HG03457 (cell line): ENCODE data around the gene OR2A42.
"Not testable (repeated sequence)": the region's sequence is repeated elsewhere in the genome, so short reads cannot be mapped to it uniquely, and the experiment has no call there.

Source experiments
- ATAC-seq: cut with Tn5 transposase; IDR thresholded peaks from one replicate; pipeline ENCODE4 v1.9.1; 2021; ENCODE audit warnings: moderate number of reproducible peaks; ENCODE audit not compliant: unreplicated experiment

The OR2A42 gene, protein sequence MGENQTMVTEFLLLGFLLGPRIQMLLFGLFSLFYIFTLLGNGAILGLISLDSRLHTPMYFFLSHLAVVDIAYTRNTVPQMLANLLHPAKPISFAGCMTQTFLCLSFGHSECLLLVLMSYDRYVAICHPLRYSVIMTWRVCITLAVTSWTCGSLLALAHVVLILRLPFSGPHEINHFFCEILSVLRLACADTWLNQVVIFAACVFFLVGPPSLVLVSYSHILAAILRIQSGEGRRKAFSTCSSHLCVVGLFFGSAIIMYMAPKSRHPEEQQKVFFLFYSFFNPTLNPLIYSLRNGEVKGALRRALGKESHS

DNA sequence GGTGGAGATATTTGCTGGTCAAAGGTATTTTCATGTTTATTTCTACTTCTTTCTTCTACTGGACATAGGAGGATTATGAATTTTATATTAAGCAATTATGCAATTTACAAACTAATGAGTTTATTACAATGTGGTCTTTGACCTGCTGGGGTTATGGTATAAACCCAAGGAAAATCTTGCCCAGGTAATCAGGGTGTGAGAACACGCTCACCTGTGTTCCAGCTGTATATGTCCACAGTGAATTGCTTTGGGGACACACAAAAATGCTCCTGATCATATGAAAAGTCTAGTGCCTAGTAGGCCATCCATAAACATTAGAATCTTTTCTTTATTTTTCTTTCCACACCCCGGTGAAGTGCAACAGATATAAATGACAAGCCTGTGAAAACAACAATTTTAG is at the start of gene OR2A42:
Gene OR2A42, minus strand, starts transcription at position 241 of the 400 bp plus-strand sequence. CDS start 6,762 bp downstream, outside the sequence.
- not testable (repeated sequence) for ATAC-seq

DNA sequence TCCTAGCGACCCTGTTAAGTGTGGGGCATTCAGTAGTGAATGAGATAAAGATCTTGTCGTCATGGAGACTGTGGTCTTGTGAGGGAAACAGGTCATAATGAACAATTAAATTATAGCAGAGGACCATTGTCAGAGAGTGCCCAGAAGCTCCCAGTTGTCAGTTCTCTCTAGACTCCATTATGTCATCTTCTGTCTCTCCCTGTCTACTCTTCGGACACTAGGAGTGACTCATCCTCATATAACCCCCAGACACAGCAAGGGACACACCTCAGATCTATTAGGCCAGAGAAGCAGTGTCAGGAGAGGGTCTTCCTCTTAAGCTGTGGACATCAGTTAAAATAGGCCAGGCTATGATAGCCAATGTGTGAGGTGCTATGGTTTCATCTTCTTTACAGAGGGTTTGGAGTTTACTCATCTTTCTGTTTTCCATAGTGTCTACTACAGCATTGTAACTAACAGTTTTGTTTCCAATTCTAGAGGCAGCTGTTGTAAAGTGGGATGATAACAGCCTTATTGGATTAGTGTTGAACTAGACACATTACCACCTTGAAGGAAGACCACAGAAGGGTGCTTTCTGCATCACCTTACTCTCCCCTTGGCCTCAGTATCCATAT is 47.9 kb upstream of the OR2A42 start:
- not testable (repeated sequence) for ATAC-seq

DNA sequence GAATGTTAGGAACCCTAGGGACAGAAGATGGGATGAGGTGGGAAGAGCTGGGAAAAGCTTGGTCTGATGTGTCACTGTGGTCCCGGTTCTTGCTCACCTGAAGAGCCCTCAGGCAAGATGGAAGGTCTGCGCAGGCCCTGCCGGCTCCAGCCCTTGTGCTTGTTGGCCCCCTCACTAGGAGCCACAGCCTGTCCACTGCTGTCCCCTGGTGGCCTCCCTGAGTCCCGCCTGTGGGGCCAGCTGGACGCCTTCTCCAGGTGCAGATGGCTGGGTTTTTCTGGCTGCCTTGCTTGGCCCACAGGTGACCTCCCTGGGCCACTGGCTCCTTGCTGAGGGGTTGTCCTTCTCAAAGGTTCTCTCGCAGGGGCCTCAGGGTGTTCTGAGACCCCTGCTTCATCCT is 44.3 kb upstream of the OR2A42 start:
- not testable (repeated sequence) for ATAC-seq

DNA sequence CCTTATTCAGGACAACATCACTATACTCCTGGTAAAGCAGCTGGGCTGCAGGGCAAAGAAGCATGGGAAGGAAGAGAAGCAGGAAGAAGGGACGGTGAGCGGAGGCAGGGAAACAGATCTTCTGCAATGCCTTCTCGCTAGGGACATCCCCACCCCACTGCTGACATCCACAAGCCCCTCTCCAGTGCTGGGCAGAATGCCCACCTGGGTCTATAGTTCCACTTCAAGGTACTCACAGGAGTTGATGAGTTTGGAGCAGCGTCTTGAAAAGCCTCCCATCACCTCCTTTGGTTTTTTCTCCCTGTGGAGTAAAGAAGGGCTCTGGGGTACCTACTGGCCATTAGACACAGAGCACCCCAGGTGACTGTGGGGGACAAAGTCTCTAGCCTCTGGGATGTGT is 43.1 kb upstream of the OR2A42 start:
- not testable (repeated sequence) for ATAC-seq

DNA sequence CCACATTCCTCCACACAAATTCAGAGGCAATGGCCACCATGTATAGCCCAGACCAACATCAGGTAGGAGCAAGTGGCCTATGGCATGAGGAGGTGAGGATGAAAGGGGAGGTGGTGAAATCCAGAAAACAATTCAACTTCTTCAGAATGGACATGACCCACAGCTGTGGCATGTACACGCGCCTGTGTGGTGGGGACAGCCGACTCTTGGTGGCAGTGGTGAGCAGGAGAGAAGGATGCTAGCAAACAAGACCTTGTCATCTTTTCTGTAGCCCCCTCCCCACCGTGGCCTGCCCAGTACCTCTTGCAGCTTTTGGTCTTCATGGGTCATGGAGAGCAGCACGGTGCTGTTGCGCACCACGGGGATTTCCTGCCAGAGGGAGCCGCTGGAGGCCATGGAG is 42.6 kb upstream of the OR2A42 start:
- not testable (repeated sequence) for ATAC-seq

DNA sequence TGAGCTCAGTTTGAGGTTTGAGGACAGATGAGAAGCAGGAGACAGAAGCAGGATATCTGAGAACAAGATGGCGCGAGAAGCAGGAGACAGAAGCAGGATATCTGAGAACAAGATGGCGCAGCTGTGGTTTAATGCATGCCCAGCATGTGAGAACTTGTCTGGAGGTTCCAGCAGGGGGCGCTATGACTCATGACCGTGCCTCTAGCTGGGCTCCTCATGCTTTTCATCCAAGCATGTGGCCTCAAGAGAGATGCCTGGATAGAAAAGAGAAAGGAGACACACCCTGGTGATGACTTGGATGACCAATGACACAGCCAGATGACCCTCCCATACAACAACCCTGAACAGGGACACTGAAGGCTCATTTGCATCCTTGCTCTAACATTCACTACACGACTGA is 40.6 kb upstream of the OR2A42 start:
- ATAC-seq, result not testable (repeated sequence)

DNA sequence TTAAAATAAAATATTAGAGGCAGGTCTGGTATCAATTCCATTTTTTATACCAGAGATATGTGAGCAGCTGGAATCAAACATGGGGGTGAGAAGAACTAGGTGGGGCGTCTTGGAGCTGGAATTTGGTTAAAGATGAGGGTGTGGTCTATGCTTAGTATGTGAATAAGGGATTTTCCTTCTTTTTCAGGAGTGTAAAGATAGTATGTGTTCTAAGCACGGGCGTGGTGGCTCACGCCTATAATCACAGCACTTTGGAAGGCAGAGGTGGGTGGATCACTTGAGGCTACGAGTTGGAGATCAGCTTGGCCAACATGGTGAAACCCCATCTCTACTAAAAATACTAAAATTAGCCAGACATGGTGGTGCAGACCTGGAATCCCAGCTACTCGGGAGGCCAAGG is 35.9 kb upstream of the OR2A42 start:
- not testable (repeated sequence) for ATAC-seq

DNA sequence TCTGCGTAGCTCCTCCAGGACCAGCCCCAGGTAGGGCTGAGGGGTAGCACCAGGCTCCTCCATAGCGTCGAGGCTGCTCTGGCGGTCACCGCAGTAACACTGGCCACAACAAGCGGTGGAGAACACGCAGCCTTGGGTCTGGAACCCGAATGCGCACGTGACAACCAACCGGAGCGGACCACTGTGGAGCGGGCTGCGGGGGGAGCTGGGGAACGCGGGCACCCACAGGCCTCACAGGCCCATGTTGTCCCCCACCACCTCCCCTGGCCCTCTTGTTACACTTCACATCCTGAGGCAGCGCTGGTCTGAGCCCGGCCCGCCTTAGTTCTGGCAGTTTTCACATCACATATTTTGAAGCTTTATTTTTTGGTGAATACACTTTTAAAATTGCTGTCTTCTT is 29.8 kb upstream of the OR2A42 start, which contains the start of gene CTAGE8:
Gene CTAGE8, minus strand, starts transcription at position 101 of the 400 bp plus-strand sequence. Its CDS starts 38 bp downstream, at position 63.
- not testable (repeated sequence) for ATAC-seq

DNA sequence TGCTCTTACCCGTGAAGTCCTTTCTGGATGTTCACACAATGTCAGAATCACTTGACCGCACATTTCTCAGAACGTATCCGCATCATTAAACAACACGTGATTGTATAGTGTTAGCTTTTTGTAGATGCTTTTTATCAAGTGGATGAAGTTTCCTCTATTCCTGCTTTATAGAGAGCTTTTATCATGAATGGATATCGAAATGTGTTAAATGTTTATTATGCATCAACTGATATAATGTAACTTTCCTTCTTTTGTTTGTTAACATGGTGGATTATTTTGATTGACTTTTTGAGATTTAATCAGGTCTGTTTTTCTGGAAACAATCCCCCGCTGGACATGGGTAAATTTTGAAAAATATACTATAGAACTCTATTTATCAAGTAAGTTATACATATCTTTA is 25.3 kb upstream of the OR2A42 start, which contains the start of gene OR2A7:
Gene OR2A7, minus strand, starts transcription at position 101 of the 400 bp plus-strand sequence. CDS start 5,164 bp downstream, outside the sequence.
- ATAC-seq, result not testable (repeated sequence)

DNA sequence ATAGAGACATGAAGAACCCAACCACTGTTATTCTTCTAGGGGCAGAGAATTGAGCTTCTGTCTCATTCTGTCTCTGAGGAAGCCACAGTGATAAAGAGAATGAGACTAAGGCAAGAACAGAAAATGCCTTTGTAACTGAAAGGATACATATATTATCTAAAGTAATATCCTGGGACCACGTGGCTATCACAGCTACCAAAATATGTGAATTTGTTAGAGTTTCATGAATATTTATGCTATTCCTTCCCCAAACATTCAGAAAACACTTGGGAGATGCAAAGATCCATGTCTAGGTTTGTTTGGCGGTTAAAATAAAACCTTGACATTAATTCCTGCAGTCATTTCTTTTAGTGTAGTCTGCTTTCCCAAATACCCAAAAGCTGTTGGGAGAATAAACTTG is 22.7 kb upstream of the OR2A42 start:
- not testable (repeated sequence) for ATAC-seq

DNA sequence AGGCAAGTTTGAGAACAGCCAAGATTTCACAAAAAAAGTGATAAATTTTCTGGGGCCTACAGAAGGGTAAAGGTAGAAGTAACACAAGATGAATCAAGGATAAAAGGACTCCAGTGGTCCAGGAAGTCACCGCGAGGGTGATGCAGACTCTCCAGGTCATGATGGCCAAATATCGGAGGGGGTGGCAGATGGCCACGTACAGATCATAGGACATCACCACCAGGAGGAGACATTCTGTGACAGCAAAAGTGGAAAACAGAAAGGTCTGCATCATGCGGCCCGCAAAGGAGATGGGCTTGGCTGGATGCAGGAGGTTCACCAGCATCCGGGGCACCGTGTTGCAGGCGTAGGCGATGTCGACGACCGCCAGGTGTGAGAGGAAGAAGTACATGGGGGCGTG is 19.7 kb upstream of the OR2A42 start:
- not testable (repeated sequence) for ATAC-seq

DNA sequence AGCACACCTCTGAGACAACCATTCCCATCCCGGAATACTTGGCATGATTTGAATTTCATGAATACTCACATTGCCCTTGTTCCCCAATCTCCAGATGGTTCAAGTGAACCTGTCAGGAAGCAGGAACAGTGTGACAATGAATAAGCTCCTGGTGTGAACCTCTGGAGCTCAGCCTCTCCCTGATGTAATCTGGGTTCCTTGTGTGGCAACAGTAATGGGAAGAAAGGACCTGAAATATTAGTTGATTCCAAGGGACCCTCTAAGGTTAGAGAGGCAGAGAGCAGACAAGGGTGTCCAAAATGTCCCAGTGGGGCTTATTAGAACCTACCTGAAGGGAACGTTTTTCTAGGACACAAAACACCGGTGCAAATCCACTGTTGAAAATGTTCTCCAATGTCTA is 16.7 kb upstream of the OR2A42 start:
- no peak for ATAC-seq

DNA sequence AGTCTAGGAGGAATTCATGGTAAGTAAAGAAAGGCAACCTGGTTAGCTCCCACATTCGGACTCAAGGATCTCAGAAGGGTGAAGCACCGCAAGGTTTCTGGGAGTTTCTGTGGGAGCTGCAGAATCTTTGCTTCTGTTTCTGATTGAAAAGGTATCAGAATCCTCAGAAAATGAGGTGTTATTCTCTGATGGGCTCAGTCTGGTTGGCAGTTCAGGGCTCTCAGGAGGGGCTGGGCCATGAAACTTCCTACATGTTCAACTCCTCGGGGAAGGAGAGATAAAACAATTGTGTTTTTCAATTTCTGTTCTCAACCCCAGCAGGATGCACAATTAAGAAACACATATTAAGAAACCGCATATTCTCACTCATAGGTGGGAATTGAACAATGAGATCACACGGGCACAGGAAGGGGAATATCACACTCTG is 16.1 kb upstream of the OR2A42 start:
- no peak for ATAC-seq

DNA sequence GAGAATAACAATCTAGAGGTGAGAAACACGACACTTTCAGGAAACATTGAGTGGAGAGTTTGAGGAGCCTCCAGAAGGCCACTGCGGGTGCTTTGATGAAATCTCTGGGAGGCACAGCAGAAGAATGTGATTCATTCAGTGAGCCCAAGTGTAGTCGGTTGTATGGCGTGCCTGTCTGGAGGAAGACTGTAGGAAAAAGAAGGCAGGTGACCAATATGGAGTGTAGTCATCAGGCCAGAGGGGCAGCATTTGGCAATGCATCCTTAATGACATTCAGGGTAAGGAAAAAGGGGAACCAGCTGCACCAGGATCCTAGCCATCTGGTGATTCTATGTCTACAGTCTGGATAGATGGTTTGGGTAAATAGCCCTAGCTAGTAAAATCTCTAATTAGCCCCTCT is 12.9 kb upstream of the OR2A42 start:
- ATAC-seq, result not testable (repeated sequence)

DNA sequence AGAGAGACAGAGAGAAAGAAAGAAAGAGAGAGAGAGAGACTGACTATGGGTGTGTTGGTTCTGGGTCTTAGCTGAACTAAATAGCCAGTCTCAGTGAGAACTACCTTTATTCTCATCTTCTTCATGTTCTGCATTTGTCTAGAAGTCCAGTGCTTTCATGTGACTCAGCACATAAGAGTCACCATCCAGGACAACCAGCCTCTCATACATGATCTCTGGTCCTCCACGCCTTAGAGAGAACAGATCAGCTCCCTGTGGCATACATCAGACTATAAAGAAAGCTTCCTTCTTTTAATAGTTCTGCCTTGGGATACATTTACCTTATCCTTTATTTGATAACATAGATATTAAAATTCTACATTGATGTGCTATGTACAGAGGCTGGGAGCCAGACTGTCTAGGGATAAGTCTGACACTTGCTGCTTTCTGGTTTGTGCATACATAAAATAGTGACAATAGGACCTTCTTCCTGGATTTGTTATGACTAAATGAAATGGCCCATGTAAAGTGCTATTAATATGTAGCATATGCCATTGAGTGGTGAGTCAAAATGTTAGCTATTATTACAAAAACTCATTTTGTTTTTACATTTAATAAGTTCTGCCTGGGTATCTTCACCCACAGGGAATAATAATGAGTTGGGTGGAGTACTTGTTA is 8.4 kb upstream of the OR2A42 start:
- ATAC-seq, result not testable (repeated sequence)

DNA sequence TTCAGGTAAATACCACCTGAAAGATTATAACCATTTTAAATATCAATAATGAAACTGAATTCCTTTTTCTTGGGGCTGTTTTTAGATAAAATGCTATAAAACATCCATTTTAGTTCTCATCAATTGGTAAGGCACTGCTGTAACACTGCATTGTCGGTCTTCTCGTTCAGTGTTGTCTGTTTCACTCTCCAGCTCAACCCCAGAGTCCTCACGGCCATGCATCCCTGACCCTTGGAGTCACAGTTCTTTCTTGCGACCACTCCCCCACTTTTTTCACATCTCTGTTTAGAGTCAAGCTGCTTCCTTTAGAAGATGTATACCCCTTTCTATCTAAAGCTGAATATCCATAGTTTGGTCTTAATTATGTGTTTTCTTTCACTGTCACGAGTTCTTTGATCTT is 7.6 kb upstream of the OR2A42 start:
- ATAC-seq, result not testable (repeated sequence)

DNA sequence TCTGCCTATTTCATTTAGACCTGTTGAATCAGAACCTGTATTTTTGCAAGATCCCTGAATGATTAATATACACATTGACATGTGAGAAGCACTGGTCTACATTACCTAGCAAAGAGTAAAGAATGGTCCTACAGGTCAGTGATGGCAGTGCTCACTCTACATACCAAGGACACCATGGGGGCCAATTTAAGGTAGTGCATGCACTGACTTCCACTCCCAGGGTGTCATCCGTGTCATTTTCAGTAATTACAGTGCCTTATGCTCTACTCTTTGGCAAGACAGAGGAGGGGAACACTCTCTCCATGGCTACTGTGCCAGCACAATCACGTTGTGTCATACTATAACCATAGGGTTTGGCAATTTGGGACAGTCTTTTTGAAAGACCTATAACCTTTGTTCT is 6.0 kb upstream of the OR2A42 start:
- ATAC-seq, result not testable (repeated sequence)

DNA sequence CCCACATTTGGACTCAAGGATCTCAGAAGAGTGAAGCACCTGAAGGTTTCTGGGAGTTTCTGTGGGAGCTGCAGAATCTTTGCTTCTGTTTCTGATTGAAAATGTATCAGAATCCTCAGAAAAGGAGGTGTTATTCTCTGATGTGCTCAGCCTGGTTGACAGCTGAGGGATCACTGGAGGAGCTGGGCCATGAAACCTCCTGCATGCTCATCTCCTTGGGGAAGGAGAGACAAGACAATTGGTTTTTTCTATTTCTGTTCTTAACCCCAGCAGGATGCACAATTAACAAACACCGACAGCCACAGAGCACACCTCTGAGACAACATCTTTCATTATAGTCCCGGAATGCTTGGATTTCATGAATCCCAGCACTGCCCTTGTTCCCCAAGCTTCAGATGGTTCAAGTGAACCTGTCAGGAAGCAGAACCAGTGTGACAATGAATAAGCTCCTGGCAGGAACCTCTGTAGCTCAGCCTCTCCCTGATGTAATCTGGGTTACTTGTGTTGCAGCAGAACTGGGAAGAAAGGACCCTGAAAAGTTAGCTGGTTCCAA is 799 bp downstream of the OR2A42 start:
- ATAC-seq, result not testable (repeated sequence)

DNA sequence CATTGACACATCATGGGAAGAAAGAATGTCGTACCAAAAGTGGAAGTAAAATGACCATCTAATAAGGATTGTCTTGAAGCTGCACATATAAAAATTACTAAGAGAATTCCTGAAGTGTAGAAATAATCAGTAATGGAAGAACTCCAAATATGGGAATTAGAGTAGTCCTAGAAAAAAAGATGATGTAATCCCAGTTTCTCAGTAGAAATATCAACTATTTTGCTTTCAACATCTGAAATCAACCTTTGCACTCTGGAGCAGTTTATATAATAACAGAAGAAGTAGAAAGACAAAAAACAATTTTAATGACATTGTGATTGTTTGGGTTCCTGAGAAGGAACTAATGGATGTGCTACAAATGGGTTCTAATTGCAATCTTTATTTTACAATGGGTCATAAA is 6.4 kb downstream of the OR2A42 start:
- not testable (repeated sequence) for ATAC-seq

DNA sequence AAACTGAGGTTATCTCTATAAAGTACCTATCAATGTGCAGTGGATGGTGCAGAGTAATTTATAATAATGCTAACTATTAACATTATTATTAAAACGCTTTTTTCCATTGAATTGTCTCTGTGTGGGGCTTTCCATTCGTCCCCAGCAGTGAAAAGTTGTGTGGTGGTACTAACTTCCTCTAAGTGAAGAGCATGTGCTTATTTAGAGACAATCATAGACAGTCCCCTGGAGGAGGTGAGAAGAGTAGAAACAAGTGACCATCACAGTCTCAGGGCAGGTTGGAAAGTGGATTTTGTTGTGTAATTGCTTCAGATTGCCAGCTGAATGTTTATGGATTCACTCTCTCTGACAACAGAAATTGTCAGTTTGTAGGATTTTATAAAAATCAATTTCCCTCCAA is 8.4 kb downstream of the OR2A42 start:
- not testable (repeated sequence) for ATAC-seq

DNA sequence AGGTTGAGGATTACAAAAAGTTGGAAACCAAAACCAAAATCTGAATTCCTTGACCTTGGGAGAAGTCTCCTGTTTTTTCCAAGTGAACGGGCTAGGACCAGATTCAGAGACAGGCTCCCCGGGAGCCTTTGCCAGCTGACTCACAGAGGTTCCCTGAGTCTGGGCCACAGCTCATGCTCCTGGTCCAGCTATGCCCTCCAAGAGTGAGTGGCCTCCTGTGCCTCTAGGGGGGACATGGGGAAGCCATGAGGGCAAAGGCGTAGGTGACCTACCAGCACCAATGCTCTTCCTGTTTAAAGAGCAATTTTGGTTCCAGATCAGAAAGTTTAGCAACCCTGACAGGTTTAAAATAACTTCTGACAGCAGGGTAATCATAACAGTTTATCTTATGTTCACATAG is 10.6 kb downstream of the OR2A42 start:
- ATAC-seq, result not testable (repeated sequence)
